HCT116 (cell line): ENCODE data around the gene PRRX2. TPM values are rescaled to one million over a fixed set of nuclear protein-coding genes. Genes with fewer than 3 reads are reported as not detected.

Source experiments
- ATAC-seq: fragments of 200-7000 bp; cut with Tn5 transposase; 2 replicates; pipeline ENCODE4 v1.9.1; 2020; ENCODE audit warnings: mild to moderate bottlenecking, moderate library complexity
- BruUV-seq: library from RNA; stranded (reverse); fragments of 400-500 nt; replicated peaks from 2 replicates; lab custom pipeline; 2021; lab: Mats Ljungman, UMichigan
- CTCF ChIA-PET: fragments of 300-600 bp; sonication (Branson Sonifier 250); formaldehyde crosslinking; loops from one replicate; lab custom pipeline; 2021; ENCODE audit warnings: antibody characterized with exemption; lab: Charles Lee
- POLR2A ChIA-PET: fragments of 300-600, 350-600 bp; sonication (Branson Sonifier 250); formaldehyde crosslinking; loops from one replicate; lab custom pipeline; 2021; ENCODE audit warnings: antibody characterized with exemption; lab: Charles Lee
- RAD21 ChIA-PET, 2 experiments: fragments of 300-600 bp; sonication (Branson Sonifier 250); formaldehyde crosslinking; loops; one replicate each; lab custom pipeline; 2023; ENCODE audit warnings: low total read pairs in 2 of 2; ENCODE audit not compliant: uncharacterized antibody in 2 of 2, unreplicated experiment in 2 of 2, low non-redundant PET in 1 of 2; lab: Charles Lee
- DNase-seq: peaks from one replicate; pipeline ENCODE4 v3.0.0-alpha.2; 2010; ENCODE audit warnings: low read depth, low spot score
- H2AFZ ChIP-seq: fragments of 200-600 bp; shearing (Covaris generic), sonication (generic); 2 replicates; pipeline ENCODE4 v1.6.1; 2017; ENCODE audit warnings: low read depth, mixed run types, mixed read lengths, antibody characterized with exemption, low read length; ENCODE audit not compliant: poor library complexity, severe bottlenecking
- H3K27ac ChIP-seq: 2 replicates; pipeline ENCODE4 v1.5.1; 2012; ENCODE audit warnings: low read depth, low read length
- H3K27me3 ChIP-seq: fragments of 200-600 bp; sonication (generic); 2 replicates; pipeline ENCODE4 v1.6.1; 2016; ENCODE audit warnings: mixed run types, low read length, mixed read lengths; ENCODE audit not compliant: insufficient read depth
- H3K36me3 ChIP-seq, 2 experiments: fragments of 200-500 bp in 1 of 2; fragments of 200-600 bp in 1 of 2; sonication (Bioruptor generic) in 1 of 2; sonication (generic) in 1 of 2; 2 replicates each; pipeline versions ENCODE4 v1.5.1 to v1.6.1; 2014 to 2016; ENCODE audit warnings: low read length in 2 of 2, inconsistent platforms in 1 of 2, mixed read lengths in 1 of 2, mixed run types in 1 of 2; ENCODE audit not compliant: insufficient read depth in 2 of 2, control insufficient read depth in 1 of 2
- H3K4me1 ChIP-seq, 2 experiments: fragments of 200-600 bp in 1 of 2; sonication (generic) in 1 of 2; 2 replicates each; pipeline versions ENCODE4 v1.5.1 to v1.6.1; 2012 to 2017; ENCODE audit warnings: low read length in 2 of 2, inconsistent platforms in 1 of 2, mild to moderate bottlenecking in 1 of 2, mixed read lengths in 1 of 2, mixed run types in 1 of 2, moderate library complexity in 1 of 2; ENCODE audit not compliant: insufficient read depth in 2 of 2, control insufficient read depth in 1 of 2
- H3K4me2 ChIP-seq: fragments of 200-600 bp; sonication (generic); 2 replicates; pipeline ENCODE4 v1.6.1; 2017; ENCODE audit warnings: mixed run types, low read length, mixed read lengths
- H3K4me3 ChIP-seq, 2 experiments: fragments of 200-600 bp in 1 of 2; sonication (generic) in 1 of 2; replicated peaks in 1 of 2; 2 replicates each; pipeline ENCODE4 v1.5.1; 2011 to 2016; ENCODE audit warnings: low read length in 2 of 2, control low read depth in 1 of 2, low read depth in 1 of 2, mild to moderate bottlenecking in 1 of 2, mixed read lengths in 1 of 2, mixed run types in 1 of 2
- H3K79me2 ChIP-seq: fragments of 200-600 bp; sonication (generic); 2 replicates; pipeline ENCODE4 v1.6.1; 2017; ENCODE audit warnings: mild to moderate bottlenecking, mixed run types, low read length, moderate library complexity, mixed read lengths; ENCODE audit not compliant: insufficient read depth
- H3K9ac ChIP-seq: fragments of 200-600 bp; sonication (generic); 2 replicates; pipeline ENCODE4 v1.6.1; 2016; ENCODE audit warnings: low read length, mixed read lengths
- H3K9me2 ChIP-seq: fragments of 200-600 bp; sonication (generic), shearing (Covaris generic); 2 replicates; pipeline ENCODE4 v1.6.1; 2017; ENCODE audit warnings: mixed run types, mild to moderate bottlenecking, moderate library complexity; ENCODE audit not compliant: insufficient read depth
- H3K9me3 ChIP-seq, 2 experiments: fragments of 200-500 bp in 1 of 2; fragments of 200-600 bp in 1 of 2; sonication (Bioruptor generic) in 1 of 2; sonication (generic) in 1 of 2; 2 replicates each; pipeline ENCODE4 v1.6.1; 2014 to 2017; ENCODE audit warnings: low read length in 2 of 2, mixed read lengths in 2 of 2, inconsistent platforms in 1 of 2, low read depth in 1 of 2, mild to moderate bottlenecking in 1 of 2, mixed run types in 1 of 2, moderate library complexity in 1 of 2; ENCODE audit not compliant: control insufficient read depth in 1 of 2, insufficient read depth in 1 of 2
- H4K20me1 ChIP-seq: fragments of 200-600 bp; sonication (generic), shearing (Covaris generic); 2 replicates; pipeline ENCODE4 v1.6.1; 2017; ENCODE audit warnings: mixed run types, mild to moderate bottlenecking, moderate library complexity; ENCODE audit not compliant: insufficient read depth
- CEBPB ChIP-seq: IDR thresholded peaks from 2 replicates; pipeline ENCODE4 v1.6.1; 2012; ENCODE audit warnings: low read depth
- CTCF ChIP-seq, 3 experiments: fragments of 200-600 bp in 1 of 3; sonication (generic) in 1 of 3; IDR thresholded peaks in 2 of 3; conservative IDR thresholded peaks in 1 of 3; 2 replicates each; pipeline ENCODE4 v1.5.1; 2012 to 2017; ENCODE audit warnings: low read depth in 2 of 3, low read length in 2 of 3, antibody characterized with exemption in 1 of 3, borderline replicate concordance in 1 of 3, control low read depth in 1 of 3, mild to moderate bottlenecking in 1 of 3, mixed read lengths in 1 of 3, mixed run types in 1 of 3, moderate library complexity in 1 of 3; ENCODE audit not compliant: insufficient read depth in 1 of 3
- EZH2phosphoT487 ChIP-seq: fragments of 200-600 bp; IDR thresholded peaks from 2 replicates; pipeline ENCODE4 v1.6.1; 2018; ENCODE audit warnings: antibody characterized with exemption, borderline replicate concordance
- POLR2A ChIP-seq: IDR thresholded peaks from 2 replicates; pipeline ENCODE4 v1.7.0; 2011; ENCODE audit warnings: borderline replicate concordance; ENCODE audit not compliant: insufficient read depth, insufficient read length; ENCODE audit errors: extremely low read depth
- POLR2AphosphoS5 ChIP-seq: IDR thresholded peaks from 2 replicates; pipeline ENCODE4 v1.6.1; 2011; ENCODE audit warnings: mild to moderate bottlenecking, low read depth, low read length, moderate library complexity
- YY1 ChIP-seq: IDR thresholded peaks from 2 replicates; pipeline ENCODE4 v1.6.1; 2011; ENCODE audit warnings: low read length, low read depth, moderate library complexity, mild to moderate bottlenecking; ENCODE audit not compliant: insufficient replicate concordance; ENCODE audit errors: extremely low read depth
- ZFX ChIP-seq: fragments of 450-650 bp; IDR thresholded peaks from 2 replicates; pipeline ENCODE4 v1.6.1; 2017
- intact Hi-C: fragments of 100-400 bp; cut with micrococcal nuclease; formaldehyde crosslinking; loops from 2 replicates; pipeline ENCODE4 v1.10.0; 2022
- total RNA-seq: library from RNA; stranded (reverse); gene quantifications from one replicate; pipeline ENCODE4 v1.2.1, GENCODE V29; 2021; ENCODE audit not compliant: unreplicated experiment

Gene PRRX2
- total RNA-seq, 1 experiment from 2014 or later: 25.5 TPM

- H4K20me1 ChIP-seq: no peaks in the 10 kb centered on the region
- H3K27ac ChIP-seq: peak within 1 kb of the TSS; percentile 74
- no peaks in the 10 kb centered on the region for H3K9me2 ChIP-seq
- CTCF ChIA-PET: interaction anchor here (0.8 to 3.4 kb wide), 7 partner anchors 9 to 502 kb away, joined by 3 to 18 read pairs (median 4); no protein-coding TSS in a partner anchor
- H3K4me3 ChIP-seq: peak within 1 kb of the TSS; percentile 85 to 95
- TF ChIP-seq EZH2phosphoT487 (no peak), CEBPB (no peak), ZFX (peak; percentile 40; the same call in 1 of the 2 replicates), YY1 (peak; percentile 80), POLR2AphosphoS5 (peak; percentile 67), CTCF (IDR thresholded peaks at IDR 0.05 in 2 of 3, conservative IDR thresholded peaks at IDR 0.05 in 1 of 3; ENCODE audit: borderline replicate concordance in 1 of 3, insufficient read depth in 1 of 3, low read depth in 2 of 3, low read length in 2 of 3) (peak in 2 of 3 experiments; percentile 88 to 90; a peak in 4 of 6 replicates), POLR2A (peak; percentile 26)
- H3K4me2 ChIP-seq: peak within 1 kb of the TSS; percentile 97
- no peaks in the 10 kb centered on the region for H3K27me3 ChIP-seq
- peak within 1 kb of the TSS; percentile 79 for H3K9ac ChIP-seq
- intact Hi-C loops: loop anchor here (1.0 to 5.0 kb wide), 2 partner anchors 85 to 141 kb away; no protein-coding TSS in a partner anchor
- DNase-seq: peak; percentile 92
- peak within 1 kb of the TSS; percentile 80 for H2AFZ ChIP-seq
- peak; percentile 98 for ATAC-seq
- RAD21 ChIA-PET: no interaction called here
- H3K36me3 ChIP-seq: peaks cover 4 to 14% of the 10 kb centered on the region in 2 experiments; a peak in 2 of 4 replicates
- no peaks in the 10 kb centered on the region for H3K9me3 ChIP-seq
- no TSS peak for BruUV-seq
- POLR2A ChIA-PET: no interaction called here
- H3K79me2 ChIP-seq: peaks cover 42% of the 10 kb centered on the region
- H3K4me1 ChIP-seq: peaks cover 10 to 17% of the 10 kb centered on the region in 2 experiments; a peak in 3 of 4 replicates
Observed at GRCh38 chr9:129641750-129642585, 23.5 kb upstream of the PRRX2 start, which contains the start of gene ASB6. Gene ASB6, minus strand, starts transcription at chr9:129642151. Its CDS starts 152 bp downstream, at chr9:129641999.
